GM18519 (cell line): Measurements from ENCODE around the gene RAD51AP1.

Source experiments
- ATAC-seq: cut with Tn5 transposase; IDR thresholded peaks from one replicate; pipeline ENCODE4 v1.9.1; 2021; ENCODE audit warnings: mild to moderate bottlenecking, moderate library complexity; ENCODE audit not compliant: unreplicated experiment, low FRiP score

RAD51AP1 gene

DNA sequence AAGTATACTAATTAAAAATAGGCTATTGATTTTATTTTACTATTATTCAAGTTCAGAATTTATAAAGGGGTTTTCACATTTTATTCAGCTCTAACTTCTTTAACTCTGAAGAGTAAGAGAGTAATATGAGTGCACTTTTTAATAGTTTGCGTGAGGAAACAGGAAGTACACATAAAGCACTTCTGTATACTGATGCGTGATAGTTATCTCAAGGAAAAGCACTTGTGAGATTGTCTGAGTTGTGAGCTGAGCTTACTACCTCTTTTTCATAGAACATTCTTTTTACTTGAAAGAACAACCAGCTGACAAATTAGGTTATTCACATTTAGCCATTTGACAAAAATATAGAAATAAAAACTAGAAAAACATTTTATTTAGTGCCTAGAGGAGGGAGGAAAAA lies 1.9 kb downstream of the RAD51AP1 start:
- ATAC-seq = no peak

GRCh38 chr12:4545195-4545594 lies 6.5 kb downstream of the RAD51AP1 start:
- ATAC-seq = no peak

DNA sequence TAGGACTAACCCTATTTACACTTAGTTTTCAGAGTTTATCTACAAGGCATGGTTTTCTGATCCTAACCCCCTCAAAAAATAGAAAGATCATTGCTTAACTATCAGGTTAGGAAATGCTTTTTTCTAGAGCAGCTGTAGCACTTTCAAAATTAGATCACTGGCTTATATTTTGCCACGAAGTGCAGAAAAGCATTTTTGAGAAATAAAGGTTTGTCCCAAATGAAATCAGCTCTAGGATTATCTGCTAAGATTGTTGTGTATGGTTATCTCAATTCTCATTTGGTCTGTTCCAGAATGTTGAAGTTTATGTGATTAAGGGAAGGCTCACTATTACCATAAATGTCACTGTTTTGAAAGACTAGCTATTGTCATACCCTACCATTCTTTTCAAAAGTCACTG lies 13.5 kb downstream of the RAD51AP1 start:
- no peak for ATAC-seq

DNA sequence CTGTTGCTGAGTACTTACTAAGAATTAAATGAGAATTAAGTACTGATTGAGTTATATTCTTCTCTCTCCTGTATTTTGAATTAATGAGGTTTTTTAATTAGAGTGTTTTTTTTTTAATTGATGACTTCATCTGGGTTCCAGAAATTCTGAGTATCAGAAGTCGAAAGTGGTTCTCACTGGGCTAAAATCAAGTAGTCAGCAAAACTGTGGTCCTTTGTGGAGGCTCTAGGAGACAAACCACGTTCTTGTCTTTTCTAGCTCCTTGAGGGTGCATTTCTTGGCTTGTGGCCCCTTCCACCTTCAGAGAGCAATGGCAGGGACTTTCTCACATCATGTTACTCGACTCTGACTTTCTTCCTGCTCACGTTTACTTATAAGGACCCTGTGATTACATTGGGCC lies 15.3 kb downstream of the RAD51AP1 start:
- ATAC-seq = no peak

DNA sequence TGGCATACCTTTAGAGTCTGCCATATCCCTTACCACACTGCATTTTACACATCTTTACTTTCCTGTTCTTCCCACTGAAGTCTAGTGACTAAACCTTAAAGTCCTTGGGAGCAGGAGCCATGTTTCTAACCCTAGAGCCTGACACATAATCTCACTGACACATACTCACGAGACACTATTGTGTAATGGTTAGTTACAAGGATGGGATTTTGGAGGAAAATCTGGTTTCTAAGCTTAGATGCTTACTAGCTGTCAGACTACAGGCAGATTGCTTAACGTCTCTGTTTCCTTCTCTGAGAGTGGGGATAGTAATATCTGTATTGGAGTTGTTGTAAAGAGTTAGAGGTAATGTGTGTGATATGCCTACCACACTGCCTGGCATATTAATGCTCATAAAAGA lies 17.1 kb downstream of the RAD51AP1 start:
- ATAC-seq = no peak

GRCh38 chr12:4556735-4557530 lies 18.2 kb downstream of the RAD51AP1 start:
- ATAC-seq = no peak

- no peak for ATAC-seq
Observed at GRCh38 chr12:4557586-4557985, 18.9 kb downstream of the RAD51AP1 start.

DNA sequence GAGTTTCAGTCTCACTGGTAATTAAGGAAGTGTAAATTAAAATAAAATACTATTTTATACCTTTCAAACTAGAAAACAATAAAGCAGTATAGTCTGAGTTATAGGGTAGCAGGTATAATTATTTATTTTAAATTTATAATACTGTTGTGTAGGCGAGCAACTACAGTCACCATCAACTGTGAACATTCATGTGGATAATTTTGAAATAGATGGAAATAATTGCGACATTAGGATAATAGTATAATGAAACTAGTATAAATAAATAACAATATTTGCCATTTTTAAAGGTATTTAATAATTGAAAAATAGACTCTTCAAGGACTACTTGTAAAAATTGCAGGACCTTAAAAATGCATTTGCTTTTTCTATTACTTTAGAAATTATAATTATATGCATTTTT lies 19.5 kb downstream of the RAD51AP1 start:
- ATAC-seq = no peak

- ATAC-seq = no peak
Observed at GRCh38 chr12:4562034-4562657, 23.5 kb downstream of the RAD51AP1 start, which contains the start of gene DYRK4. Gene DYRK4, plus strand, starts transcription at chr12:4562208. Its CDS starts 38 bp downstream, at chr12:4562246.

- ATAC-seq = no peak
Observed at GRCh38 chr12:4563336-4563735, 24.6 kb downstream of the RAD51AP1 start.

- no peak for ATAC-seq
Observed at GRCh38 chr12:4564818-4565217, 26.1 kb downstream of the RAD51AP1 start.

- no peak for ATAC-seq
Observed at GRCh38 chr12:4566474-4566873, 27.8 kb downstream of the RAD51AP1 start.

DNA sequence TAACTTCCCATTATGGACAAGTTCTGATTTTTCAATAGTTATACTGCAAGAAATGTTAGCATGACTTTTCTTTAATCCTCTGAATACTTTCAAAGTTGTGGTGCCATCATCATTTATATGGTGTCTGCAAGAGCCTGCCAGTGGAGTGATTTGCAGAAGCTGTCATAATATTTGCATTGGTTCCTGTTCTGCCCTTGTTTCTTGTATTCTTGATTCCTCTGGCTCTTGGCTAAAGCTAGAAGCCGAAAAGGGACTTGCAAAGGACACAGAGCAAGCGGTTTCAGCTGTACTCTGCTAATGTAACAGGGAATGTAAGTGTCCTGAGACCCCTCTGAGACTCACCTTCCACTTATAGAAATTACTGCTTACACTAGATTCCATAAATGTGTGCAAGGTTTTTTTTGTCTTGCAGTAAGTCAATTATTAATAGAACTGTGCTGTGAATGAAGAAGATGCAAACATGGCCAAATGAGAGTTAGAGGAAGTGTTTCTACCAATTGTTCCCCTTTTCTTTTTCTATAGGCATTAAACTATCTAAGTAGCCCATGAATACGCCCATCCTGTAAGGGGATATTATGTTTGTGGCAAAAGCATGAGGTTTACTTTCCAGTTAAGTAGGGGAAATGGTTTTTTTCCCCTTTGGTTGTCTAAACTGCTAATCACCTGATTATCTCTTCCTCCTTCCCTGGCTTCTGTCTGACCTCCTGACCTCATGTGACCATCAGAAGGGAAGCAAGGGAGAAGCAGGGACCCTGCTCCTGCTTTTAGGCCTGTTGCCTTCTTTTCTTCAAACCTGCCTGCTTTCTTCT lies 28.6 kb downstream of the RAD51AP1 start:
- ATAC-seq = no peak

DNA sequence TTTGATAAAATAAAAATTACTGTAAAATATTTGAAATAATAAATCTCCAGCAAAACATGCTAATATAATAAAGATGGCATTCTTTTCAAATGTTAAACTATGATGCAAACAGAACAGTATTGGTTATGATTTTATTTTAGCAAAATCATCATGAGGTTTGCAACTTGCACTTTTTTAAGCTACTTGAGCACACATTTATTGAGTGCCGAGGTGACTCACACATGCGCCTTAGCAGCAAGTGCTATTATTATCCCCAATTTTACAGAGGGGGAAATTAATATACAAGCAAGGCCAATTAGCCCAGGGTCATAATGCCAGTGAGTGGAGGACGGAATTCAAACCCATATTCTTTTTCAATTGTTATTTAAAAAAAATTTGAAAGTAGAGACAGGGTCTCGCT lies 30.6 kb downstream of the RAD51AP1 start:
- no peak for ATAC-seq

- ATAC-seq = no peak
Observed at GRCh38 chr12:4572680-4573079, 34.0 kb downstream of the RAD51AP1 start.

DNA sequence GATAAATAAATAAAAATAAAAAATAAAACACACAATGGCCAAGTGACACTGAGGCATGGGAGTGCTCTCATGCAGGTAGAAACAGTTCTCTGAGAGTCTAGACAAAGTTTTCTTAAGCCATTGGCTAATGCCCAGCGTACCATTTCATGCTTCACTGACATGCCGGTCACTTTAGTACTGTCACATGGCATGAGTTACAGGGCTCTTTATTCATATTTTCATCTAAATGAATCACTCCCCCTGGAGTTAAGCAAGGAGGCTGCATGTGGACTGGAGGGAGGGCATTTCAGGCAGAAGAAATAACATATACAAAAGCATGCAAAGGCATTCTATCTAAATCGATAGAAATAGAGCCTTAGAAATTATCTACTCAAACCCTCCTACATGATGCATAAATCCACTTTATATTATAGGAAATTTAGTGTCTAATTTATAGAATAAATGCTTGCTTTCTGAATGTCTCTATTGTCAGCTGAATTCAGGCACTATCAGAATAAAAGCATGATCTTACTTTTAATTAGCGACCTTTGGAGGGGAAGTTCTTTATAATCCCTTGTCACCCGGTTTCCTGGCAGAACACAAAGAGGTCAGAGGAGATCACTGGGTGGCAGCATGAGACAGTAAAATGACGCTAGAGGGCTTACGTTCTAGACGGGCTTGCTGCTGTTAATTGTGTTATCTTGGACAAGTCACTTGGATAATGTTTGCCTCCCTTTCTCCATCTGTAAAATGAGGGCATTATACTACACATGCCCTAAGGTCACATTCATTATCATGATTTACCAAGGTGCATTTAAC lies 40.8 kb downstream of the RAD51AP1 start:
- no peak for ATAC-seq

DNA sequence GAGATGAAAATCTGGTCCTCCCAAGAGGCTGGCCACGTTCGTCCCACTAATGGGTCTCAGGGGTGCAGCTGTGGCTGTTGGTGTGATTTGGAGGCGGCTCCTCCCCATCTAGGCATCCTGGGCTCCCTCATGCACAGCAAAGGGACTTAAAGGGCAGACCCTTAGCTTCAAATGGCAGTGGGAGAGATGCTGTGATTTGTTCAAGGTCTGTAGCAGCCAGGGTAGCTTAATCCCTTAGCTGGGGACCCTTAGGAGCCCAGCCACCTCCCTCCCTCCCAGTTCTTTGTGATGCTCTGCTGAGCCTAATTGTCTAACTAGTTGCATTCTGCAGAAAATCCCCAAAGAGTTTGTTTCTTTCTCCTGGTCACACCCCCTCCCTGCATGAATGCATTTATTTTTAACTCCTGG lies 41.6 kb downstream of the RAD51AP1 start:
- no peak for ATAC-seq

- no peak for ATAC-seq
Observed at GRCh38 chr12:4584281-4584680, 45.6 kb downstream of the RAD51AP1 start.

DNA sequence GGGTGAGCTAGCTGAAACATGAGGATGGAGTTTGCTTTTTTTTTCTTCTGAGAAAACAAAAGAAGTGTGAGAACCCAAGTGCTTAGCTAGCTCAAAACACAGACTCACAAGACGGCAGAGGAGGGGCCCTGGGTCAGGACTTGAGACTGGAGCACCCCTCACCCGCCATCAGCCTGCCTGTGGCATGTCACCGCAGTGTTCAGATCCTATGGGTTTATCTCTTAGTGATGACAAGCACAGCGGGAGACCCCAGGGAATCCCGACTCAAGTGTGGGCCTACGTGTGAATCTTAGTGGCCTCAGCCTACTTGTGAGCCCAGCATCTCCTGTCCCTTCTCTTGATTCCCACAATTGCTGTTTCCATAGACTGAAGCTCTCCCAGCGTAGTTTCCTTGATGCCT lies 46.2 kb downstream of the RAD51AP1 start:
- ATAC-seq = no peak

- ATAC-seq = no peak
Observed at GRCh38 chr12:4586500-4586899, 47.8 kb downstream of the RAD51AP1 start.
